ENCODE data around the gene GNAI3.

GNAI3 gene

DNA sequence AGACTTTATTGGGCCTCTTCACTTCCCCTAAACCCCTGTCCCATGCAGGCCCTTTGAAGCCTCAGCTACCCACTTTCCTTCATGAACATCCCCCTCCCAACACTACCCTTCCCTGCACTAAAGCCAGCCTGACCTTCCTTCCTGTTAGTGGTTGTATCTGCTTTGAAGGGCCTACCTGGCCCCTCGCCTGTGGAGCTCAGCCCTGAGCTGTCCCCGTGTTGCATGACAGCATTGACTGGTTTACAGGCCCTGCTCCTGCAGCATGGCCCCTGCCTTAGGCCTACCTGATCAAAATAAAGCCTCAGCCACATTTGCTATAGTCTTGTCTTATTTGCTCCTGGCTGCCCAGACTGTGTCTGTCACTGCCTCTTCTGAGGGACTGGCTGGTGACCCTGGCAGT lies 113.0 kb downstream of the GNAI3 start:
- H3K27ac ChIP-seq (ENCODE audit: low read depth, low read length, poor library complexity, severe bottlenecking): no peak overlapping the region
- H3K9ac ChIP-seq (ENCODE audit: low read length): no peak overlapping the region
- no peaks in the 10 kb centered on the region for H3K9me3 ChIP-seq (ENCODE audit: low read length)
- H3K4me3 ChIP-seq (ENCODE audit: low read depth, low read length, poor library complexity, severe bottlenecking): no peak overlapping the region
- no peaks in the 10 kb centered on the region for H3K36me3 ChIP-seq (ENCODE audit: insufficient read depth, low read length)
- no peak overlapping the region for H2AFZ ChIP-seq (ENCODE audit: low read length)
- no peak overlapping the region for H3K4me2 ChIP-seq (ENCODE audit: low read length)
- H3K27me3 ChIP-seq (ENCODE audit: insufficient read depth, low read length): no peaks in the 10 kb centered on the region; the same call in 1 of the 2 replicates
- H3K9me2 ChIP-seq (ENCODE audit: low read depth, low read length): no peaks in the 10 kb centered on the region
- TF ChIP-seq, protein P1, sequence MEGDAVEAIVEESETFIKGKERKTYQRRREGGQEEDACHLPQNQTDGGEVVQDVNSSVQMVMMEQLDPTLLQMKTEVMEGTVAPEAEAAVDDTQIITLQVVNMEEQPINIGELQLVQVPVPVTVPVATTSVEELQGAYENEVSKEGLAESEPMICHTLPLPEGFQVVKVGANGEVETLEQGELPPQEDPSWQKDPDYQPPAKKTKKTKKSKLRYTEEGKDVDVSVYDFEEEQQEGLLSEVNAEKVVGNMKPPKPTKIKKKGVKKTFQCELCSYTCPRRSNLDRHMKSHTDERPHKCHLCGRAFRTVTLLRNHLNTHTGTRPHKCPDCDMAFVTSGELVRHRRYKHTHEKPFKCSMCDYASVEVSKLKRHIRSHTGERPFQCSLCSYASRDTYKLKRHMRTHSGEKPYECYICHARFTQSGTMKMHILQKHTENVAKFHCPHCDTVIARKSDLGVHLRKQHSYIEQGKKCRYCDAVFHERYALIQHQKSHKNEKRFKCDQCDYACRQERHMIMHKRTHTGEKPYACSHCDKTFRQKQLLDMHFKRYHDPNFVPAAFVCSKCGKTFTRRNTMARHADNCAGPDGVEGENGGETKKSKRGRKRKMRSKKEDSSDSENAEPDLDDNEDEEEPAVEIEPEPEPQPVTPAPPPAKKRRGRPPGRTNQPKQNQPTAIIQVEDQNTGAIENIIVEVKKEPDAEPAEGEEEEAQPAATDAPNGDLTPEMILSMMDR (IDR thresholded peaks at IDR 0.05; ENCODE audit: low read length): no peak
- TF ChIP-seq EZH2 (IDR thresholded peaks at IDR 0.05; ENCODE audit: borderline replicate concordance, low read length): no peak
- no peaks in the 10 kb centered on the region for H3K79me2 ChIP-seq (ENCODE audit: insufficient read depth, low read length)
- H3K4me1 ChIP-seq (ENCODE audit: insufficient read depth, low read length, severe bottlenecking): peaks cover 5% of the 10 kb centered on the region
- H4K20me1 ChIP-seq (ENCODE audit: insufficient read depth, low read length): no peaks in the 10 kb centered on the region
- no peaks in the 10 kb centered on the region for H3F3A ChIP-seq (ENCODE audit: insufficient read depth, low read length)

GRCh38 chr1:109664671-109665070 lies 116.3 kb downstream of the GNAI3 start:
- Histone ChIP-seq H3F3A (ENCODE audit: insufficient read depth, low read length) (no peaks in the 10 kb centered on the region), H3K36me3 (ENCODE audit: insufficient read depth, low read length) (no peaks in the 10 kb centered on the region), H2AFZ (ENCODE audit: low read length) (no peak overlapping the region), H3K4me1 (ENCODE audit: insufficient read depth, low read length, severe bottlenecking) (peaks cover 9% of the 10 kb centered on the region), H3K27ac (ENCODE audit: low read depth, low read length, poor library complexity, severe bottlenecking) (no peak overlapping the region), H3K27me3 (ENCODE audit: insufficient read depth, low read length) (no peaks in the 10 kb centered on the region; the same call in 1 of the 2 replicates), H3K9me2 (ENCODE audit: low read depth, low read length) (no peaks in the 10 kb centered on the region), H3K9ac (ENCODE audit: low read length) (no peak overlapping the region), H3K4me3 (ENCODE audit: low read depth, low read length, poor library complexity, severe bottlenecking) (no peak overlapping the region), H3K4me2 (ENCODE audit: low read length) (no peak overlapping the region), H3K79me2 (ENCODE audit: insufficient read depth, low read length) (no peaks in the 10 kb centered on the region), H3K9me3 (ENCODE audit: low read length) (no peaks in the 10 kb centered on the region), H4K20me1 (ENCODE audit: insufficient read depth, low read length) (no peaks in the 10 kb centered on the region)
- TF ChIP-seq, protein P1 (IDR thresholded peaks at IDR 0.05; ENCODE audit: low read length): no peak
- no peak for TF ChIP-seq EZH2 (IDR thresholded peaks at IDR 0.05; ENCODE audit: borderline replicate concordance, low read length)

GRCh38 chr1:109667452-109668122 lies 119.2 kb downstream of the GNAI3 start, which contains the start of gene GSTM2:
Gene GSTM2 (plus strand): TSS chr1:109668057. CDS start chr1:109668116, 59 bp downstream.
- H2AFZ ChIP-seq (ENCODE audit: low read length): no peak within 1 kb of the TSS
- H3K79me2 ChIP-seq (ENCODE audit: insufficient read depth, low read length): no peaks in the 10 kb centered on the region
- H3K4me2 ChIP-seq (ENCODE audit: low read length): peak within 1 kb of the TSS; percentile 37
- H3K4me1 ChIP-seq (ENCODE audit: insufficient read depth, low read length, severe bottlenecking): peaks cover 9% of the 10 kb centered on the region
- no peaks in the 10 kb centered on the region for H4K20me1 ChIP-seq (ENCODE audit: insufficient read depth, low read length)
- H3K9me2 ChIP-seq (ENCODE audit: low read depth, low read length): no peaks in the 10 kb centered on the region
- H3K36me3 ChIP-seq (ENCODE audit: insufficient read depth, low read length): no peaks in the 10 kb centered on the region
- no peak within 1 kb of the TSS; the same call in 1 of the 2 replicates for H3K9ac ChIP-seq (ENCODE audit: low read length)
- no peaks in the 10 kb centered on the region for H3K27me3 ChIP-seq (ENCODE audit: insufficient read depth, low read length)
- H3K9me3 ChIP-seq (ENCODE audit: low read length): no peaks in the 10 kb centered on the region
- TF ChIP-seq EZH2 (IDR thresholded peaks at IDR 0.05; ENCODE audit: borderline replicate concordance, low read length): no peak
- TF ChIP-seq, protein P1 (IDR thresholded peaks at IDR 0.05; ENCODE audit: low read length): no peak
- H3K27ac ChIP-seq (ENCODE audit: low read depth, low read length, poor library complexity, severe bottlenecking): no peak within 1 kb of the TSS
- no peaks in the 10 kb centered on the region for H3F3A ChIP-seq (ENCODE audit: insufficient read depth, low read length)
- H3K4me3 ChIP-seq (ENCODE audit: low read depth, low read length, poor library complexity, severe bottlenecking): peak within 1 kb of the TSS; percentile 41
